Measurements from ENCODE around the gene ABCC3.

Gene ABCC3

DNA sequence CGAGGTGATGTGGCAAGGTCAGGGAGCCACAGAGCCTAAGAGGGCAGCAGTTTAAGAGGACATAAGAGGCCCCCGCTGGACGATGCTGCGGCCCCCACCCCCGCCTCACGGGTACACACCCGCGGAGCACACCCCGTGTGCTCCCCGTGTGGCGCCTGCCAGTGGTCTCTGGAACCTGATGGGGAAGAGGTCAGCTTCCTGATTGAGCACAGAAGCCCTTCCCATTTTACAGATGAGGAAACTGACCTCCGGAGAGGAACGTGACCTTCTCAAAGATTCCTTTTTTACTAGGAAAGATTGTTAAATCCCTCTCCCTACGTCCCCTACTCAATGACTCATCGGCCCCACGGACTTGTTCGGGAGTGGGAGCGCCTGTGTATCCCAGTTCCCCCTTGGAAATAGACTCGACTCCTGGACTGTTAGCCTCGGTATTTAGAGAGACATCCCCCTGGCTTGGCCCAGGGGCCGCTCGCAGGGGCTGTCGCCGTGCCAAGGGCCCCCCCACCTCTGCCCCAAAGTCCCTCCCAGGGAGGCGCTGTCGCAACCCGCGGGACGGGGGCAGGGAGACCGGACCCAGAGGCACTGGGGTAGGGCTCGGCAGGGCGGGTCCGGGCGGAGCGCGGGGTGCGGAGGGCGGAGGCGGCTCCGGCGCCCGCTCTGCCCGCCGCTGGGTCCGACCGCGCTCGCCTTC lies at the start of gene ABCC3:
Gene ABCC3, plus strand, starts transcription at position 658 of the 691 bp plus-strand sequence. CDS start 56 bp downstream, outside the sequence.
- Mint-ChIP-seq H3K27me3 (ENCODE audit: low read depth) (peaks cover 75% of the 10 kb centered on the region), H3K4me1 (ENCODE audit: low read depth) (no peaks in the 10 kb centered on the region), H3K36me3 (ENCODE audit: low read depth) (no peaks in the 10 kb centered on the region), H3K4me3 (no peak within 1 kb of the TSS), H3K9me3 (no peaks in the 10 kb centered on the region), H3K27ac (no peak within 1 kb of the TSS)
- DNase-seq (ENCODE audit: low spot score), result no peak

- Mint-ChIP-seq H3K9me3 (no peaks in the 10 kb centered on the region), H3K36me3 (ENCODE audit: low read depth) (no peaks in the 10 kb centered on the region), H3K27ac (no peak overlapping the region), H3K27me3 (ENCODE audit: low read depth) (peaks cover 14% of the 10 kb centered on the region), H3K4me1 (ENCODE audit: low read depth) (no peaks in the 10 kb centered on the region), H3K4me3 (no peak overlapping the region)
- DNase-seq (ENCODE audit: low spot score), result no peak
Observed at GRCh38 chr17:50585346-50585745, 49.3 kb upstream of the ABCC3 start.

DNA sequence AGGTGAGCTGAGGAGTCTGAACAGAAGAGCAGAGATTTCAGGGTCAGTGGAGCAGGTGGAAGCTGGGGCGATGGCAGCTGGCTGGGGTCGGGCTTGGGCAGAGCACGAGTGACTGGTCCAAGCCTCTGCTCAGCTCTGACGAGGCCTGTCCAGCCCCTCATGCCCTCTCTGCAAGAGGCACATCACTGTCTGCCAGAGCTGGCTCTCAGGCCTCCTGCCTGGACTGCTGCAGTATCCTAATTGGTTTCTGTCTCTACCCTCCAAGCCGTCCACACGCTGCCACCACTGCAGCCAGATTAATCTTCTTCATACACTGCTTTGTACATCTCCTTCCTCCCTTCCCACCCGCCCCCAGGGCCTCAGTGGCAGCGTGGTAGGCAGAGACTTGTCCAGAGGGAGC lies 48.8 kb upstream of the ABCC3 start:
- no peaks in the 10 kb centered on the region for H3K9me3 Mint-ChIP-seq
- H3K4me1 Mint-ChIP-seq (ENCODE audit: low read depth), result no peaks in the 10 kb centered on the region
- no peak overlapping the region for H3K4me3 Mint-ChIP-seq
- no peaks in the 10 kb centered on the region for H3K36me3 Mint-ChIP-seq (ENCODE audit: low read depth)
- H3K27me3 Mint-ChIP-seq (ENCODE audit: low read depth), result peaks cover 13% of the 10 kb centered on the region
- DNase-seq (ENCODE audit: low spot score), result no peak
- H3K27ac Mint-ChIP-seq, result no peak overlapping the region

DNA sequence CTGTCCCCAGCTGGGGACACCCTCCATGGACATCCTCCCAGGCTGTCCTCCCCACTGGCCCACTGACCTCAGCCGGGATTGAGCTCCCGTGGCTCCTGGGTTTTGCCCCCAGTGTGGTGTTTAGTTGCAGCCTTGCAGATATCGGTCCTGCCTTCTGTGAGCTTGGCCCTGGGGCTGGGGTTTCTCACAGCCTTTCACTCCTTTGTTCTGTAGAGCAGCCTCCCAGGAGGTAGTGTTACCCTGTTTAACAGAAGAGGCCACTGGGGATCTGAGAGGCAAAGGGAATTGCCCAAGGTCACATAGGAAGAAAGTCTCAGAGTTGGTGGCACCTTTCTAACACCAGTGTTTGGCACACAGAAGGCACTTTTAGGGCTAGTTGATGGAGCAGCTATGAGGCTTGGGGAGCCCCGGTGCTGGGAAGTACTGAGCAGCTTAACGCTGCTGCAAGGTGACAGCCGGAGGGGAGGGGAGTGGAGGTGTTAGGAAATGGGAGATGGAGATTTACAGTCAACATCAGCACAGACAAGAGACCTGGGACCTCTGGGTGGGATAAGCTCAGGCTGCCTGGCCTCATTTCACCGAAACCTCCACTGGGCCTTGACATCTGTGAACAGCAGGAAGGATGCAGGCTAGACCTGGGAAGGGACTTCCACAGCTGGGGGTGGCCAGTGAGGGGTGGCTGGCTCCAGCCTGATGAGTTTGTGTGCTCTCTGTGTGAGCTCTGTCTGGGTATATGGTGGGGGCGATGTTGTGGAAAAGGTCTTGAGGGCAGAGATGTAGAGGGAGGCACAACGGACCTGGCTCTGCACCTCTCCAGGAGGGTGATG lies 48.0 kb upstream of the ABCC3 start:
- no peaks in the 10 kb centered on the region for H3K9me3 Mint-ChIP-seq
- DNase-seq (ENCODE audit: low spot score), result no peak
- peaks cover 12% of the 10 kb centered on the region for H3K27me3 Mint-ChIP-seq (ENCODE audit: low read depth)
- no peaks in the 10 kb centered on the region for H3K36me3 Mint-ChIP-seq (ENCODE audit: low read depth)
- no peak overlapping the region for H3K4me3 Mint-ChIP-seq
- H3K4me1 Mint-ChIP-seq (ENCODE audit: low read depth), result no peaks in the 10 kb centered on the region
- H3K27ac Mint-ChIP-seq, result no peak overlapping the region

DNA sequence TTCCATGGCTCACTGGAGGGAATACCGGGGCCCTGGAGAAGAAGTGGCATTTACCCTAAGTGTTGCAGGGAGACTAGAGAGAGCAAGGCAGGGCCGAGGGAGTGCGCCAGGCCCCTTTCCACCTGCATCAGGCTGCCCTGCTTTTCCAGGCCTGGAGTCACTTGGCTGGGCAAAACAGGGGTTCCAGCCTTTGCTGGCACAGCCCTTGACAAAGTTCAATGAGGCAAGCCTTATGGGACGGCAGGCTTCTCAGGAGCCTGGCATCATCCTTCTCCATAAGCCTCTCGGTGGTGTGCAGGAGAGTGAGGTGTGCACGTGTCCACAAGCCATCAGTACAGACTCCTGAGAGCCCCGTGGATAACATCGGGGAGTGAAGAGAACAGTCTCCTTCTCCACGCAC lies 47.1 kb upstream of the ABCC3 start:
- no peaks in the 10 kb centered on the region for H3K36me3 Mint-ChIP-seq (ENCODE audit: low read depth)
- H3K4me3 Mint-ChIP-seq, result no peak overlapping the region
- H3K27ac Mint-ChIP-seq, result no peak overlapping the region
- no peak for DNase-seq (ENCODE audit: low spot score)
- no peaks in the 10 kb centered on the region for H3K4me1 Mint-ChIP-seq (ENCODE audit: low read depth)
- no peaks in the 10 kb centered on the region for H3K9me3 Mint-ChIP-seq
- peaks cover 14% of the 10 kb centered on the region for H3K27me3 Mint-ChIP-seq (ENCODE audit: low read depth)

DNA sequence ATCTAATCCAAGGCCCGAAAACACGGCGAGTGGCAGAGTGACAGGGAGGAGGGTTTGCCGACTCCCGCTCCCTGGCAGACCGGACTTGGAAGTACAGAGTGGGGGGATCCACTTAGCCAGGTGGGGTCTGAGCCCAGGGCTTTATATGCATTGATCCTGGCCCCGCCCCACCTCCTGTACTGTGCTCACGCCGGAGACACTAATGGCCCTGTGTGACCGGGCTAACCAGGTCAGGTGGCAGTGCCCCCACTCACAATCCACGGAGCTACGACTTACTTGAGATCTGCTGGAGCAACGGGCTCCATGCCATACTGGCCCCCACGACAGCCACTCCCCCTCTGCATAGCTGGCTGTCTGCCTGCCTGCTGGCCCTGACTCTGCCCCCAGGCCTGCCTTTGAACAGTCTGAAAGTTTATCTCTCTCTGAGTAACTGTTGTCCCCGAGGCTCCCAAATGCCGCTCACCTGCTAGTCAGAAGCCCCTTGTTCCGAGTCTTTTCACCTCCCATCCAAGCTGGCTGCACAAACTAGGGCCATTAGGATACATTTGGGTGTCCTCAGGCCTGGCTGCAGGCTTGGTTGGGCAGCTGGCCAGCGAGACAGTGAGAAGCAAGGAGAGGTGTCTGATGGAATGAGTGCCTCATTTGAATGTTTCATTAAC lies 46.2 kb upstream of the ABCC3 start:
- peaks cover 14% of the 10 kb centered on the region for H3K27me3 Mint-ChIP-seq (ENCODE audit: low read depth)
- no peak overlapping the region for H3K4me3 Mint-ChIP-seq

DNA sequence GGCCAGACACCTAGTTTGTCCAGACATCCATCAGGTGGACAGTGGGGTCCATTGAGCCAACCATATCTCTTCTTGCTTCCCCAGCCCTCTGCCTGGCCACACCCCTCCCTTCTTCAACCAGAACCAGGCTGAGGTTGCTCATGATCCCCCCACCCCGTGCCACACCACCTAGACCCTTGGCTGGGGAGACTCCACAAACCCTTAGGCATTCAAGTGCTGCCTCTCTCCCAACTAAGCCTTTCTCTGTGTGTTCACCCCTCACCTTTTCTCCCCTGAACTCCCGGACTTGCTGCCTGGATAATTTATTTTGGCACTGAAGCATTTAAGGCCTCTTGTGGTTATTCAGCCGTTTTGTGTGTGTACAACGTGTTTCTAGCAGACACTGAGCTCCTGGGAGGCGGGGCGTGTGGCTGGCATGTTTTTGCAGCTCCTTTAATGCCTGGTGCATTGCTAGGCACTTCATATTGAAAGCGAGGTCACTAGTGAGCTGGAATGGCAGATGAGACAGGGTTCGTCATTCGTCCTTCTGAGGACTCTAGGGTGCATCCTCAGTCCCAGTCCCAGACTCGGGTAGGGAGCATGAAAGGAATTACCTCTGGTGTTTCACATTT lies 45.5 kb upstream of the ABCC3 start:
- no peaks in the 10 kb centered on the region for H3K9me3 Mint-ChIP-seq
- no peak overlapping the region for H3K27ac Mint-ChIP-seq
- H3K27me3 Mint-ChIP-seq (ENCODE audit: low read depth), result peaks cover 8% of the 10 kb centered on the region
- no peaks in the 10 kb centered on the region for H3K4me1 Mint-ChIP-seq (ENCODE audit: low read depth)
- H3K36me3 Mint-ChIP-seq (ENCODE audit: low read depth), result no peaks in the 10 kb centered on the region
- no peak for DNase-seq (ENCODE audit: low spot score)
- H3K4me3 Mint-ChIP-seq, result no peak overlapping the region

More for the DNA sequence above, 46.2 kb upstream of the ABCC3 start:
- Mint-ChIP-seq H3K36me3 (ENCODE audit: low read depth) (no peaks in the 10 kb centered on the region), H3K9me3 (no peaks in the 10 kb centered on the region), H3K4me1 (ENCODE audit: low read depth) (no peaks in the 10 kb centered on the region), H3K27ac (no peak overlapping the region)
- no peak for DNase-seq (ENCODE audit: low spot score)

DNA sequence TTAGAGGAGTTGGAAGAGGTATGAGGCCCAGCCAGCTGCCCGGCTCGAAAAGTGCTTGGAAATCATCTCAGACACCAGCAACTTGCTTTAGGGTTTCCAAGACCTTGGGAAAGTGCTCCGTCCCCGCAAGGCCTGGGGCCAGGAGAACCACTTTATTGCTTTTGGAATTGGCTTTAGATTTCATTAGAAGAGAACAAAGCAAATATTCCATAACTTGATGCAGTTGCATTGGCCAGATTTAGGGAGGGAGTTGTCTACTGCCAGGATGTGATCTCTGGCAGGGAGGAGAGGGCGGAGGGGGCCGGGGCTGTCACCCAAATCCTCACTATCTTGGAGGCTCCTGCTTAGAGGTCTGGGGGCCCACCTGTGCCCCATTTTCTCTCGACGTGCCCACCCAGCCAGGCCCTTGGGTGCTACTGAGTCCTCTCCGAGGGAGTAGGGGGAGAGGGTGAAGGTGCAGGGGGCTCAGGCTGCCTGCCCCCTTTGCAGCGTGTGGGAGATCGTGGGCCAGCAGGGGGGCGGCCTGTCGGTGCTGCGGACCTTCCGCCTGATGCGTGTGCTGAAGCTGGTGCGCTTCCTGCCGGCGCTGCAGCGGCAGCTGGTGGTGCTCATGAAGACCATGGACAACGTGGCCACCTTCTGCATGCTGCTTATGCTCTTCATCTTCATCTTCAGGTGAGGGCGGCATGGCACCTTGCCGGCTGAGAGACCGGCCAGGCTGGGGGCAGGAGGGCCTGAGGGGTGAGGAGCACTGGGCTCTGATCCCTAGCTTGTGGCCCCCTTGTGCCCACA lies 43.5 kb upstream of the ABCC3 start:
- Mint-ChIP-seq H3K27ac (no peak overlapping the region), H3K4me3 (no peak overlapping the region), H3K4me1 (ENCODE audit: low read depth) (no peaks in the 10 kb centered on the region), H3K27me3 (ENCODE audit: low read depth) (peaks cover 7% of the 10 kb centered on the region), H3K36me3 (ENCODE audit: low read depth) (no peaks in the 10 kb centered on the region), H3K9me3 (no peaks in the 10 kb centered on the region)
- no peak for DNase-seq (ENCODE audit: low spot score)

DNA sequence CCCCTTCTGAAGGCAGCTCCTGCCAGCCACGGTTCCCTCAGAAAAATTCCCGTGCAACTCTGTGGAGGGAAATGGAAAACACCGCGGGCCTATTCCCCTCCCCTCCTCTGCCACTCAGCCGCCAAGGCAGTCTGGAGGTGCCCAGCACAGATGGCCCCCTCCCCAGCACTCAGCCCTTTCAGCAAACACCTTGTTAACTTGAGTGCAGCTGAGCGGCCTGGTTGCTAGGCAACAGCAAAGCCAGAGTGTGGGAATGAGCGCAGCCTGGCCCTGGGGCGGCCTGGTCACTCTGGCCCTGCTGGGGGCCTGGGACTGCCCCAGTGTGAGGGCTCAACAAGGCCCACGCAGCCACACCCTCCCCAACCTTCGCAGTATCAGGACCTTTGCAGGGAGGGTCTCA lies 41.4 kb upstream of the ABCC3 start:
- H3K9me3 Mint-ChIP-seq, result no peaks in the 10 kb centered on the region
- H3K27me3 Mint-ChIP-seq (ENCODE audit: low read depth), result peaks cover 7% of the 10 kb centered on the region
- DNase-seq (ENCODE audit: low spot score), result no peak
- no peak overlapping the region for H3K27ac Mint-ChIP-seq
- H3K36me3 Mint-ChIP-seq (ENCODE audit: low read depth), result no peaks in the 10 kb centered on the region
- H3K4me3 Mint-ChIP-seq, result no peak overlapping the region
- H3K4me1 Mint-ChIP-seq (ENCODE audit: low read depth), result no peaks in the 10 kb centered on the region

DNA sequence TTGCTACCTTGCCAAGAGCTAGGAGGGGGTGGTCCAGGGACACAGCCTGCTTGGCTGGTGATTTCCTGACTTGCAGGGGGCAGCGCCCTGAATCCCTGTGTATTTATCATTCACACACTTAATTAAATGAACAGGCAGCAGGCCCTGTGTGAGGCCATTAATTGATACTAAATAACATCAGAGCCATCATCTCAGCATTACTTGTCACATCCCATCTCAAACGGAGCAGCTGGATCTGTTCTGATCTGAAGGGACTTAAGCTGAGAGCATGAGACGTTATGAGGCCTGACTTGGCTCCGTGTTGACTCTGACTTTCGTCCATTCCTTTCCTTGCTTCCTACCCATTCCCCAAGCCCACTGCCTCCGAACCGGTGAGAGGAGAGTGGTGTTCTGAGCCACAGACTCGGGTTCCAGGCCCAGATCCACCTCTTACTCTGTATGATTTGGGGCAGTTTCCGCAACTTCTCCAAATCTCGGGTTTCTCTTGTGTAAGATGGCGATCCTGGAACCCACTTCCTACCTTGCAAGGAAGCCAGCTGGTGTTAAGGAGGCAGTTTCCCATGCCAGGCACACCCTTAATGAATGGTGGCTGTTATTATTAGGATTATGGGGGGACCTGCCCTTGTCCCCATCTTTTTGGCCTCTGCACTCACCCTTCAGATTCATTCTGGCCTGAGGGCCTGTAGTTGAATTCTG lies 40.4 kb upstream of the ABCC3 start:
- Mint-ChIP-seq H3K27me3 (ENCODE audit: low read depth) (peaks cover 3% of the 10 kb centered on the region), H3K4me1 (ENCODE audit: low read depth) (no peaks in the 10 kb centered on the region), H3K36me3 (ENCODE audit: low read depth) (no peaks in the 10 kb centered on the region), H3K27ac (no peak overlapping the region), H3K4me3 (no peak overlapping the region), H3K9me3 (no peaks in the 10 kb centered on the region)
- no peak for DNase-seq (ENCODE audit: low spot score)

GRCh38 chr17:50594892-50595291 lies 39.8 kb upstream of the ABCC3 start:
- Mint-ChIP-seq H3K4me3 (no peak overlapping the region), H3K36me3 (ENCODE audit: low read depth) (no peaks in the 10 kb centered on the region), H3K27me3 (ENCODE audit: low read depth) (peaks cover 2% of the 10 kb centered on the region), H3K27ac (no peak overlapping the region), H3K9me3 (no peaks in the 10 kb centered on the region), H3K4me1 (ENCODE audit: low read depth) (no peaks in the 10 kb centered on the region)
- DNase-seq (ENCODE audit: low spot score), result no peak

- no peaks in the 10 kb centered on the region for H3K9me3 Mint-ChIP-seq
- no peaks in the 10 kb centered on the region for H3K4me1 Mint-ChIP-seq (ENCODE audit: low read depth)
- no peak for DNase-seq (ENCODE audit: low spot score)
- H3K27ac Mint-ChIP-seq, result no peak overlapping the region
- H3K4me3 Mint-ChIP-seq, result no peak overlapping the region
- peaks cover 2% of the 10 kb centered on the region for H3K27me3 Mint-ChIP-seq (ENCODE audit: low read depth)
- no peaks in the 10 kb centered on the region for H3K36me3 Mint-ChIP-seq (ENCODE audit: low read depth)
Observed at GRCh38 chr17:50596191-50597037, 38.3 kb upstream of the ABCC3 start.

Data from T-helper 2 cell treated with Interferon-gamma antibody and Interleukin-4, amounts not matched to agents 5 μg/mL and 100 μg/mL, for 36 hours (primary cell).